T-helper 1 cell (primary cell): ENCODE measurements around the gene FUT8.

ENCODE experiments used
- DNase-seq, 5 donors: peaks; one replicate each; pipeline ENCODE4 v3.0.0-alpha.2; 2012 to 2020

Gene FUT8

GRCh38 chr14:65780566-65780965 lies 368.0 kb downstream of the FUT8 start:
- DNase-seq: no peak

- no peak for DNase-seq
Measured at GRCh38 chr14:65783101-65783500, 370.6 kb downstream of the FUT8 start.

- DNase-seq: no peak
Measured at GRCh38 chr14:65783576-65783975, 371.0 kb downstream of the FUT8 start.

GRCh38 chr14:65784574-65784973 lies 372.0 kb downstream of the FUT8 start:
- DNase-seq: no peak

GRCh38 chr14:65787461-65787860 lies 374.9 kb downstream of the FUT8 start:
- DNase-seq: no peak

- DNase-seq: no peak
Measured at GRCh38 chr14:65788876-65789275, 376.3 kb downstream of the FUT8 start.

- no peak for DNase-seq
Measured at GRCh38 chr14:65789363-65789762, 376.8 kb downstream of the FUT8 start.

- no peak for DNase-seq
Measured at GRCh38 chr14:65790172-65790815, 377.8 kb downstream of the FUT8 start.

- DNase-seq: peak in 4 of 5 donors; percentile 13 to 69 (median 18)
Measured at GRCh38 chr14:65791191-65791981, 378.9 kb downstream of the FUT8 start.

- no peak for DNase-seq
Measured at GRCh38 chr14:65792208-65792905, 379.8 kb downstream of the FUT8 start.
